GM12864 (cell line): ENCODE measurements around the gene SDC3.

Experiments
- DNase-seq: peaks from one replicate; pipeline ENCODE4 v3.0.0-alpha.2; 2011; ENCODE audit warnings: low read depth
- H3K4me3 ChIP-seq: 2 replicates; pipeline ENCODE4 v1.5.1; 2011; ENCODE audit warnings: mild to moderate bottlenecking, low read depth, low read length, control low read depth
- TF ChIP-seq, protein P1 (sequence below): IDR thresholded peaks from 2 replicates; pipeline ENCODE4 v1.5.1; 2011; ENCODE audit warnings: low read depth, mild to moderate bottlenecking, moderate library complexity, low read length, control low read depth, inconsistent platforms; ENCODE audit errors: missing control alignments

The SDC3 gene

DNA sequence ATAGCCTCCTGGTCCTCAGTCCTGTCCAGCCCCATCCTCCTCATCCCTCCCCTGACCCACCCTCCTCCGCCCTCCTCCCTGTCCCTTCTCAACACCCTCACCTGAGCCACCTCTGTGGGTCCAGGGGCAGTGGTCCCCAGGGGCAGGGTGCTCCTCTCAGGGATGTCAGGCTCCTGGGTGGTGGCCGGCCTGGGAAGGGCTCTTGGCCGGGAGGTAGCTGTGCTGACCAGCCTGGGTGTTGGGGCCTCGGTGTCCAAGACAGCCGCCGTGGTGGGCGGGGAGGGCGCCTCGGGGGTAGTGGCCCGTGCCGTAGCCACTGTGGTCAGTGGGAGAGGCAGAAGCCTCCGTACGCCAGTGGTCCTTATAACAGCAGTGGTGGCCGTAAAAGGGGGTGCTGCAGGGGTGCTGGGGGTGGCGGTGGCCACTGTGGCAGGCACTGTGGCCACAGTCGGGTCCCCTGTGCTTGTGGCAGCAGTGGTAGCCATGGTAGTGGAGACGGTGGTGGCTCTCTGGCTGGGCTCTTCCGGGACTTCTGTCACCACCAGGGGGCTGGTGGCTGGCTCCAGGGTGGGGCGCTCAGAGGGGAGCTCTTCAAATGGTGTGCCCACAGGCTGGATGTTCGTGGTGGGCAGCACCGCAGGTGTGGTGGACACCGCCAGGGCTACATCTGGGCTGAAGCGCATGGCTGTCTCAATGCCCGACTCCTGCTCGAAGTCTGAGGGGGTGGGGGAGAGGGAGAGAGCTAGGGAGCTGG, 31.9 kb downstream of the SDC3 start:
- DNase-seq: no peak
- H3K4me3 ChIP-seq: no peak overlapping the region
- TF ChIP-seq, protein P1, sequence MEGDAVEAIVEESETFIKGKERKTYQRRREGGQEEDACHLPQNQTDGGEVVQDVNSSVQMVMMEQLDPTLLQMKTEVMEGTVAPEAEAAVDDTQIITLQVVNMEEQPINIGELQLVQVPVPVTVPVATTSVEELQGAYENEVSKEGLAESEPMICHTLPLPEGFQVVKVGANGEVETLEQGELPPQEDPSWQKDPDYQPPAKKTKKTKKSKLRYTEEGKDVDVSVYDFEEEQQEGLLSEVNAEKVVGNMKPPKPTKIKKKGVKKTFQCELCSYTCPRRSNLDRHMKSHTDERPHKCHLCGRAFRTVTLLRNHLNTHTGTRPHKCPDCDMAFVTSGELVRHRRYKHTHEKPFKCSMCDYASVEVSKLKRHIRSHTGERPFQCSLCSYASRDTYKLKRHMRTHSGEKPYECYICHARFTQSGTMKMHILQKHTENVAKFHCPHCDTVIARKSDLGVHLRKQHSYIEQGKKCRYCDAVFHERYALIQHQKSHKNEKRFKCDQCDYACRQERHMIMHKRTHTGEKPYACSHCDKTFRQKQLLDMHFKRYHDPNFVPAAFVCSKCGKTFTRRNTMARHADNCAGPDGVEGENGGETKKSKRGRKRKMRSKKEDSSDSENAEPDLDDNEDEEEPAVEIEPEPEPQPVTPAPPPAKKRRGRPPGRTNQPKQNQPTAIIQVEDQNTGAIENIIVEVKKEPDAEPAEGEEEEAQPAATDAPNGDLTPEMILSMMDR: no peak

GRCh38 chr1:30875916-30876315, 32.6 kb downstream of the SDC3 start:
- DNase-seq: no peak
- TF ChIP-seq, protein P1: no peak
- no peak overlapping the region for H3K4me3 ChIP-seq

DNA sequence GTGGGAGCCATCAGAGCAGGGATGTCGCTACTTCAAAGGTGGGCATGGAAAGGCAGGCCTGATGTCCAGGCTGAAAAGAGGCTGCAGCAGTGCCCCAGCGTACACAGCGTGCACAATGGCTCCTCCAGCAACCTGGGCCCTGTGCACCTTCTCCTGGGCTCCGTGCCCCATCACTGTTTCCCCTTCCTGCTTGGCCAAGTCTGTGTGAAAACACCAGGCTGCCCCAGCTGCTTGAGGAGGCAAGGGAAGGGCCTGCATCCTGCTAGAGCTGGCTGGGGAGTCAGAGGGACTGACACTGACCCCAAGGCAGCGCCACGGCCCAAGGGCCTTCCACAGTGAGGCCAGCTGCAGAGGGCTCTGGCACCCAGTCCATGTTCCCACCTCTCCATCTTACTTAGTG, 33.4 kb downstream of the SDC3 start:
- TF ChIP-seq, protein P1: no peak
- no peak for DNase-seq
- no peak overlapping the region for H3K4me3 ChIP-seq

DNA sequence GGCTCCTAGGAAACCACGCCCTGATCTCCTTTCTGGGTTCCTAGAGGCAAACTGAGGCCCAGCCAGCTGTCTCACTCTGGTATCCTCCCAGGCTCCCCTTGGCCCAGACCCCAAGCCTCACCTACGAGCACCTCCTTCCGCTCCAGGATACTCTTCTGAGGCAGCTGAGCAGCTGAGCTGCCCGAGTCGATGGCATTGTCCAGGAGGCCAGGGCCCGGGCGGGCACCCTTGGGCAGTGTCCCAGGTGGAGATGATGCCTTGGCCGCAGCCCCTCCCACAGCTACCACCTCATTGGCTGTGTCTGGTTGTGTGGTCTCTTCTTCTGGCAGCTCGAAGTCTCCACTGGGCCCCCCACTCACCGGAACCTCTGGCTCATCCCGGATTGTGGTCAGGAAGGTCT, 34.4 kb downstream of the SDC3 start:
- TF ChIP-seq, protein P1: no peak
- DNase-seq: no peak
- no peak overlapping the region for H3K4me3 ChIP-seq

GRCh38 chr1:30872948-30873263, 35.7 kb downstream of the SDC3 start:
- DNase-seq: no peak
- TF ChIP-seq, protein P1: no peak
- H3K4me3 ChIP-seq: no peak overlapping the region

DNA sequence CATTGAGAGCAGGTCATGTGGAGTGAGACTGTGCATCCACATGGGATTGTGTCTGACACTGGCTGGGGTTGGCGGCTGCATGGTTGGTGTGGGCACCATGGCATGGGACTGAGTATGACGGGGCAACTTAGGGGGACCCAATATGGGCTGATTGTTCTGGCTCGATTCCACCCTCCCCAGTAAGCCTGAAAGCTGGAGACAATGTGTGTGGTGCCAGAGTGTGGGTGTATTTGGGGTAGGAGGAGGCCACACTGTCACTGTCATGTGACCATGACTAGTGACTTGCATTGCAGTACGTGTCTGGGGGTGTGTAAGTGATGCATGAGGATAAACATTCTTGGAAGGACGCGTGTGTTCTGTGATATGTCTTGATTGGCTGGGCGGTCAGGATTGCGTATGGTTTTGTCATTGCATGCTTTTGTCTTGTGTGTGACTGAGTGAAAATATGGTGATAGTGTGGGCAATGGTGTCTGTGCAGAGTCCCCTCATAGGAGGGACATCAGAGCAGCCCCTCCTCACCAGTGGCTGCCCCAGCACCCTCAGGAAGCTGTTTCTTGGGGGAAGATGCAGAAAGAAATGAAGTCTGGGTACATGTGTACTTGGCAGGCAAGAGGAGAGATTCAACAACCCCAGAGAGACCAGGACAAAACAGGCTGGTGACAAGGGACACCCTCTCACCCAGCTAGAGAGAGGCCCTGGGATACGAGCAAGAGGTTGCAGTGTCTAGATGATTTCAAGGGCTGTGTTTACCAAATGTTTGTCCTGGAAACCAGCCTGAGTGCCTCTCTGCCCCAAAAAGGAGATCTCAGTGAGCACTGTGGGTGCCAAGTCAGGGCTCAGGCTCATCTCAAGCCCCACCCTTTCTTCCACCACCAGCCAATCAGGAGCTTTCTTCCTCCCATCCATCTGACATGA, 36.3 kb downstream of the SDC3 start:
- no peak overlapping the region for H3K4me3 ChIP-seq
- TF ChIP-seq, protein P1: no peak
- no peak for DNase-seq
